ENCODE data around the gene MIPEP. TPM values are rescaled to one million over a fixed set of nuclear protein-coding genes. Genes with fewer than 3 reads are reported as not detected.

Gene MIPEP
- total and polyA plus RNA-seq, 9 of the 15 experiments (the other 6 are each of a cell fraction or from before 2014, with no cell fraction given) = 1.7 to 19.3 (median 13.1) TPM

GRCh38 chr13:23740002-23740401 is 149.2 kb downstream of the MIPEP start:
- intact Hi-C loops (cut with micrococcal nuclease) (no loop called here), in situ Hi-C loops (cut with MboI) (no loop called here)
- ChIA-PET CTCF (ENCODE audit: low intra/inter-chr PET ratio) (no interaction called here), POLR2A (interaction anchor here (0.6 kb wide), 1 partner anchor 131 kb away, joined by 3 read pairs; no protein-coding TSS in a partner anchor)
- Histone ChIP-seq H4K20me1 (replicated peaks; ENCODE audit: control insufficient read depth, insufficient read depth, low read length) (no peaks in the 10 kb centered on the region), H2AFZ (ENCODE audit: low read depth, low read length) (no peak overlapping the region), H3K79me2 (ENCODE audit: control insufficient read depth, insufficient read depth, low read length) (no peaks in the 10 kb centered on the region), H3K27me3 (ENCODE audit: control insufficient read depth in 2 of 2, insufficient read depth in 2 of 2, low read length in 2 of 2) (no peaks in the 10 kb centered on the region), H3K4me3 (no peak overlapping the region), H3K9ac (ENCODE audit: insufficient read depth in 1 of 2, low read depth in 2 of 2, low read length in 2 of 2) (no peak overlapping the region), H3K4me1 (replicated peaks in 1 of 2; ENCODE audit: control insufficient read depth in 2 of 2, insufficient read depth in 2 of 2, low read length in 2 of 2) (no peaks in the 10 kb centered on the region), H3K9me3 (replicated peaks; ENCODE audit: control insufficient read depth, insufficient read depth, low read depth, low read length) (no peaks in the 10 kb centered on the region), H3K9me1 (ENCODE audit: control insufficient read depth, insufficient read depth, low read length) (no peaks in the 10 kb centered on the region), H3K4me2 (ENCODE audit: insufficient read depth, low read length) (no peak overlapping the region), H3K36me3 (ENCODE audit: control insufficient read depth, insufficient read depth, low read length) (no peaks in the 10 kb centered on the region), H3K27ac (ENCODE audit: extremely low read depth, low read depth, low read length) (no peak overlapping the region)
- WGBS (ENCODE audit: insufficient coverage, low coverage, missing lambda C conversion rate) = 29% methylated on average over 4 of the region's 4 CpGs
- BruUV-seq (replicated peaks) = no TSS peak
- no peak for DNase-seq (ENCODE audit: extremely low read depth in 1 of 4, low spot score in 3 of 4)
- TF ChIP-seq ARID4B (CRISPR knock-in tag; IDR thresholded peaks at IDR 0.05) (no peak), POLR2AphosphoS5 (IDR thresholded peaks at IDR 0.05; ENCODE audit: control insufficient read depth, insufficient read depth, low read depth, low read length) (no peak), GABPB2 (CRISPR knock-in tag; conservative IDR thresholded peaks at IDR 0.05) (no peak)
- FAIRE-seq = no peak
- no peak for ATAC-seq

All from K562 (cell line).